HEK293T (cell line): ENCODE results near the gene SOD3.

ENCODE experiments used
- CTCF ChIA-PET: fragments of 350-600 bp; formaldehyde crosslinking; extraction: SDS; loops from one replicate; lab custom pipeline; 2021; ENCODE audit warnings: antibody characterized with exemption, inconsistent platforms; lab: Yijun Ruan, JAX
- POLR2A ChIA-PET: fragments of 350-600 bp; formaldehyde crosslinking; extraction: SDS; loops from one replicate; lab custom pipeline; 2020; ENCODE audit warnings: antibody characterized with exemption, inconsistent platforms; lab: Yijun Ruan, JAX
- DNase-seq: peaks from one replicate; pipeline ENCODE4 v3.0.0; 2012; ENCODE audit warnings: mixed read lengths; ENCODE audit errors: extremely low spot score
- ARNT ChIP-seq: fragments of 450-650 bp; IDR thresholded peaks from 2 replicates; pipeline ENCODE4 v1.6.1; 2017; ENCODE audit warnings: mild to moderate bottlenecking
- BHLHE40 ChIP-seq: fragments of 450-650 bp; IDR thresholded peaks from 2 replicates; pipeline ENCODE4 v1.6.1; 2016; ENCODE audit warnings: mild to moderate bottlenecking, moderate library complexity, borderline replicate concordance
- CTBP1 ChIP-seq: fragments of 450-650 bp; IDR thresholded peaks from 2 replicates; pipeline ENCODE4 v1.6.1; 2016; ENCODE audit warnings: borderline replicate concordance
- ELF4 ChIP-seq: fragments of 450-650 bp; IDR thresholded peaks from 2 replicates; pipeline ENCODE4 v1.6.1; 2017; ENCODE audit warnings: antibody characterized with exemption
- FOXA1 ChIP-seq: fragments of 450-650 bp; IDR thresholded peaks from 2 replicates; pipeline ENCODE4 v1.6.1; 2016; ENCODE audit warnings: mild to moderate bottlenecking
- FOXK2 ChIP-seq: fragments of 450-650 bp; IDR thresholded peaks from 2 replicates; pipeline ENCODE4 v1.6.1; 2016; ENCODE audit warnings: mild to moderate bottlenecking
- FOXM1 ChIP-seq: fragments of 450-650 bp; IDR thresholded peaks from 2 replicates; pipeline ENCODE4 v1.6.1; 2017; ENCODE audit warnings: mild to moderate bottlenecking, borderline replicate concordance
- HDGF ChIP-seq: fragments of 450-650 bp; IDR thresholded peaks from 2 replicates; pipeline ENCODE4 v1.6.1; 2017; ENCODE audit warnings: antibody characterized with exemption, borderline replicate concordance
- L3MBTL2 ChIP-seq: fragments of 450-650 bp; conservative IDR thresholded peaks from 2 replicates; pipeline ENCODE4 v1.6.1; 2016; ENCODE audit warnings: mild to moderate bottlenecking
- LEF1 ChIP-seq: fragments of 450-650 bp; IDR thresholded peaks from 2 replicates; pipeline ENCODE4 v1.6.1; 2017; ENCODE audit warnings: mild to moderate bottlenecking, borderline replicate concordance
- NFRKB ChIP-seq: fragments of 450-650 bp; IDR thresholded peaks from 2 replicates; pipeline ENCODE4 v1.6.1; 2016; ENCODE audit warnings: mild to moderate bottlenecking, moderate library complexity
- PKNOX1 ChIP-seq: fragments of 450-650 bp; IDR thresholded peaks from 2 replicates; pipeline ENCODE4 v1.6.1; 2016
- SP1 ChIP-seq: fragments of 450-650 bp; IDR thresholded peaks from 2 replicates; pipeline ENCODE4 v1.6.1; 2017
- SUZ12 ChIP-seq: fragments of 450-650 bp; IDR thresholded peaks from 2 replicates; pipeline ENCODE4 v1.6.1; 2016; ENCODE audit warnings: mild to moderate bottlenecking
- TARDBP ChIP-seq: fragments of 450-650 bp; IDR thresholded peaks from 2 replicates; pipeline ENCODE4 v1.6.1; 2016
- ZNF384 ChIP-seq: fragments of 450-650 bp; IDR thresholded peaks from 2 replicates; pipeline ENCODE4 v1.6.1; 2016

Gene SOD3

GRCh38 chr4:24772952-24773351 lies 22.4 kb upstream of the SOD3 start:
- no peak for DNase-seq
- no peak for TF ChIP-seq CTBP1
- no peak for TF ChIP-seq PKNOX1
- no peak for TF ChIP-seq SUZ12
- no peak for TF ChIP-seq SP1
- TF ChIP-seq FOXA1, result no peak
- no peak for TF ChIP-seq FOXM1
- ChIA-PET POLR2A (no interaction called here), CTCF (no interaction called here)

GRCh38 chr4:24774452-24774851 lies 20.9 kb upstream of the SOD3 start:
- DNase-seq, result no peak
- no peak for TF ChIP-seq ZNF384
- CTCF ChIA-PET, result no interaction called here
- POLR2A ChIA-PET, result no interaction called here

- CTCF ChIA-PET, result no interaction called here
- no peak for DNase-seq
- POLR2A ChIA-PET, result no interaction called here
- TF ChIP-seq FOXA1 (no peak), CTBP1 (no peak), PKNOX1 (no peak), SUZ12 (no peak), ARNT (no peak), TARDBP (no peak), ZNF384 (no peak), SP1 (no peak), L3MBTL2 (no peak), FOXM1 (no peak), ELF4 (no peak), FOXK2 (no peak)
Observed at GRCh38 chr4:24775032-24775605, 20.3 kb upstream of the SOD3 start.

GRCh38 chr4:24775750-24776149 lies 19.6 kb upstream of the SOD3 start:
- no peak for TF ChIP-seq FOXM1
- no peak for DNase-seq
- ChIA-PET CTCF (no interaction called here), POLR2A (no interaction called here)

- CTCF ChIA-PET, result no interaction called here
- POLR2A ChIA-PET, result no interaction called here
Observed at GRCh38 chr4:24777536-24778463, 17.6 kb upstream of the SOD3 start.

GRCh38 chr4:24778464-24779225 lies 16.7 kb upstream of the SOD3 start:
- CTCF ChIA-PET, result no interaction called here
- POLR2A ChIA-PET, result no interaction called here
- DNase-seq, result no peak
- TF ChIP-seq BHLHE40, result no peak
- TF ChIP-seq HDGF, result no peak
- TF ChIP-seq ZNF384, result no peak
- no peak for TF ChIP-seq FOXK2
- TF ChIP-seq SP1, result no peak
- TF ChIP-seq ELF4, result no peak

More at GRCh38 chr4:24777536-24778463, 17.6 kb upstream of the SOD3 start:
- no peak for DNase-seq
- no peak for TF ChIP-seq ZNF384
- no peak for TF ChIP-seq ARNT
- no peak for TF ChIP-seq PKNOX1
- TF ChIP-seq BHLHE40, result no peak
- no peak for TF ChIP-seq LEF1
- TF ChIP-seq TARDBP, result no peak
- TF ChIP-seq CTBP1, result no peak
- no peak for TF ChIP-seq HDGF
- TF ChIP-seq SUZ12, result no peak
- TF ChIP-seq FOXK2, result no peak
- TF ChIP-seq L3MBTL2, result no peak
- no peak for TF ChIP-seq NFRKB
- TF ChIP-seq ELF4, result no peak
- TF ChIP-seq FOXM1, result no peak
